Testis (tissue), 2 donors: Measurements from ENCODE around the gene POLR2C.

Experiments
- CTCF ChIP-seq, 3 experiments: fragments of 450-650 bp in 2 of 3; fragments of 200-600 bp in 1 of 3; sonication (generic) in 1 of 3; IDR thresholded peaks; one replicate each; pipeline ENCODE4 v1.5.1; 2016 to 2019; ENCODE audit warnings: antibody characterized with exemption in 3 of 3, mild to moderate bottlenecking in 2 of 3, moderate library complexity in 1 of 3
- POLR2A ChIP-seq: fragments of 450-650 bp; IDR thresholded peaks from one replicate; pipeline ENCODE4 v1.6.1; 2017; ENCODE audit warnings: antibody characterized with exemption, mild to moderate bottlenecking, moderate library complexity

GRCh38 chr16:57493767-57494166 lies 31.3 kb downstream of the POLR2C start:
- TF ChIP-seq CTCF (IDR thresholded peaks at IDR 0.05) (no peak), POLR2A (no peak)
